ENCODE data around the gene CDK18.
A peak's percentile ranks its signal among the peaks of the same experiment; 100 is the strongest.
"Not testable (repeated sequence)": the region's sequence is repeated elsewhere in the genome, so short reads cannot be mapped to it uniquely, and the experiment has no call there.

The CDK18 gene

GRCh38 chr1:205504311-205505075, at the start of gene CDK18:
Gene CDK18 (plus strand): TSS chr1:205504669. CDS start chr1:205523168, 18,499 bp downstream.
- no peak for DNase-seq (ENCODE audit: low read depth)

DNA sequence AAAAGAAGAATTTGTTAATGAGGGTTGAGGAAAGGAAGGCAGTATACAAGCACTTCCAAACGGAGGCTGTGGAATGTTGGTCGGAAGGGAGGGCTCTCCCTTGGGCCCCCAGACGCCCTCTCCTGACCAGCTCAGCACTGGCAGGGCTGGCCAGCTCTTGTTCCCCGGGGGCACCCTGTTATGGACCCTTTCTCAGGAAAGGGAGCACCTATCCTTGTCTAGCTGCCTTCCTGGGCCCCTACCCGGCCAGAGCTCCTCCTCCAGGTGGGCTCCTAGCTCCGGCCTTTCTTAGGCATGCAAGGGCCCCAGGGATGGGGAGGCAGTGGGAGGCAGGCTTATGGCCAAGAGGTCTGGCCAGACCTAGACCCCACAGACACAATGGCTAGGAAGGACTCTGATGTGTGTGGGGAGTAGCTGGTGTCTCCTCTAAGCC, 49.5 kb upstream of the CDK18 start:
- no peak for DNase-seq (ENCODE audit: low read depth)

- no peak for DNase-seq (ENCODE audit: low read depth)
Measured at GRCh38 chr1:205455581-205456382, 48.7 kb upstream of the CDK18 start, which contains the start of gene BLACAT1. Gene BLACAT1 (minus strand): TSS chr1:205456045.

DNA sequence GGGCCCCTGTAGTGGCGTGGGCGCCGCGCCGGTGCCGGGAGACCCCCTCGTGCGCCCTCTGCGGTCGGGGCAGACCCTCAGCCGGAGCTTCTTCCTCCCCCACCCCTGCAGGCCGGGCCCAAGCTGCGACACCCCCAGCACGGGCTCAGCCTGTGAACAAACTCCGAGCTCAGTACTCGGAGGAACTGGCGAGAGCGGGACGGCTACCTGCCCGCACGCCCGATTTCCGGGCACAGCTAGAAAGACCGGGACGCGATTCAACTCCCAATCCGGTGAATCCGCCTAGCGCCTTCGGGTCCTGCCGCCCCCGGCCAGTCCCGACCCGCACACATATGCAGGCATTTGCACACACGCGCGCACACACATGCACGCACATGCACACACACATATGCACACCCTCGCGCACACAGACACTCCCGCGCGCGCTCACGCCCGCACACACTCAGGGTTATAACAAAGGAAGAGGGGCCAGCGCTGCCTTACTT, 48.0 kb upstream of the CDK18 start:
- DNase-seq (ENCODE audit: low read depth) = no peak

DNA sequence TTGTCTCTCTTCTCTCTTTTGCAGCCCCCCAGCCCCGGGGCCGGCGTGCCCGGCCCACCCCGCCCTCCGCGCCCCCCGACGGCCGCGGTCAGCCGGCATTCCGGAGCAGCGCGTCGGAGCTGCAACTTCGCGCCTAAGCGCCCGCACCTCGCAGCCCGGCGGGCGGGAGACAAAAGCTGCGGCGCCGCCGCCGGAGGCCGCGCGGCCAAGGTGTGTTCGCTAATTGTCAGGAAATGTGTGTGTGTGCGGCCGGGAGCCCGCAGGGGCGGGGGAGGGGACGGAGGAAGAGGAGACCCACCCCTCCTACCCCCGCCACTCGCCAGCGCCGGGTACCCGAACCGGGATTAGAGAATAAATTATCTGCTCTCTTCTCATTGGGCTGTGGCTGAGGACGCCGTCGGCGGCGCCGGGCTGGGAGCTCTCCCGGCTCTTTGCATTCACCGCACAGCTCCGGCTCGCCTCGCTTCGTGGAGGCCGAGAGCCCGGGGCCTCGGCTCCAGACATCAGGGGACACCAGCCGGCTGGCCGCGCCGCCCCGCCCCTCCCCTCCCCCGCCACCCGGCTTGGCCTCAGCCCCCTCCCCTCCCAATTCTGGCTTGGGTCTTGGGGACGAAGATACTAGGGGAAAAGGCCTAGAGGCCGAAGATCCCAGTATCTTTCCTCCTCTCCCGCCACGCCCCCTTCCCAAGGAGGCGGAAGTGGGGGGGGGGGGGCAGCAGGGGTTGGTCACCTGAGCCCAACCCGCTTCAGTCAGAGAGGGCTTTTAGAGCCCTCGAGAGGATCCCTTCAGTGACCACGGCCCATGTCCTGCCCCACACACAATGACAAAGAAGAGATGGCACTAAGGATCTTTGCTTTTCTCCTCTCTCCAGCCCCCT, 47.4 kb upstream of the CDK18 start:
- no peak for DNase-seq (ENCODE audit: low read depth)

GRCh38 chr1:205458777-205459566, 45.5 kb upstream of the CDK18 start:
- peak; percentile 23 for DNase-seq (ENCODE audit: low read depth)

DNA sequence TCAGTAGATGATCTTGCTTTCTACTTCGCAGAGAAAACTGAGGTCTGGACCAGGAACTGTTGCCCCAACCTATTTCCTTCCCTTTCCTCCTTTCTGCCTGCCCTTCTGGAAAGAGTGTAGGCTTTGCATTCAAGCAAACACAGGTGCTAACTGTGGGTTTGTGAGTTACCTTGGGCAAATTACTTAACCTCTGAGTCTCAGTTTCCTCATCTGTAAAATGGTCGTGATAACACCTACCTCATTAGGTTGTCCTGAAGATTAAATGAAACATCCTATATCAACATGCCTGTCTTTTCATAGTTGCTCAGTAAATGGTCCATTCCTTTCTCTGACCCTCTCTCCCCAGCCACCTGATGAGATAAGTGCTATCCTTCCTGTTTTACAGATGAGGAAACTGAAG, 39.1 kb upstream of the CDK18 start:
- DNase-seq (ENCODE audit: low read depth) = no peak

GRCh38 chr1:205466595-205467220, 37.8 kb upstream of the CDK18 start:
- DNase-seq (ENCODE audit: low read depth) = no peak

DNA sequence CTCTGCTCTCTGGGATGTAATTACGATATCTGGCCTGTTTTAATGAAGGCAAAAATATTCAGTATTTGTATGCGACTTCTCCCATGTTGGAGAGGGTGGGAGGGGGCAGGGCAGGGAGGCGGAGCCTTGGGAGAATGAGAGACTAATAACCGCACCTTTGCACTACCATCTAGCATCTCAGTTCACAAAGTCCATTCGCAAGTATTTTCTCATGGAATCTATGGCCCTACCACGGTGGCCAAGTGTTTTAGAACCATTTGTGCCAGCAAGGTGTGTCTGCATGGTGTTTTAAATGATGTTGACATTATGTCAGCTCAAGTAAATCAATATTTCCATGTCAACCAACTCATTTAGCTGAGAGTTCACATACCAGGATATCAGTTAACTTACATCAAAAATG, 34.3 kb upstream of the CDK18 start:
- no peak for DNase-seq (ENCODE audit: low read depth)

- DNase-seq (ENCODE audit: low read depth) = no peak
Measured at GRCh38 chr1:205472737-205473441, 31.6 kb upstream of the CDK18 start.

- DNase-seq (ENCODE audit: low read depth) = no peak
Measured at GRCh38 chr1:205473475-205473874, 31.0 kb upstream of the CDK18 start.

GRCh38 chr1:205473966-205474365, 30.5 kb upstream of the CDK18 start:
- DNase-seq (ENCODE audit: low read depth) = no peak

GRCh38 chr1:205474571-205474970, 29.9 kb upstream of the CDK18 start:
- DNase-seq (ENCODE audit: low read depth) = no peak

- no peak for DNase-seq (ENCODE audit: low read depth)
Measured at GRCh38 chr1:205475855-205476254, 28.6 kb upstream of the CDK18 start.

DNA sequence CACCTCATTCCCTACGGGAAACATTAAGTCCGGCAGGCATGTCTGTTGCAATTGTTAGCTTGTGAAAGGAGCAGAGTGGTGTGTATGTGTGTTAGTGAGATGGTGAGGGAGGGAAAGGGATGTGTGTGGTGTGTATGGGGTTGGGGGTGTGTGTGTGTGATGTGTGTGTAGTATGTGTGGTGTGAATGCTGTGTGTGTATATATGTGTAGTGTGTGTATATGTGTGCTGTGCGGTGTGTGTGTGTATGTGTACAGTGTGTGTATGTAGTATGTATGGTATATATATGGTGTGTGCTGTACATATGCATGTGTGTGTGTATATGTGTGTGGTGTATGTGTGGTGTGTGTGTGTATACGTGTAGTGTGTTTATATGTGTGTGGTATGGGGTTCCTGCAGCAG, 27.8 kb upstream of the CDK18 start:
- no peak for DNase-seq (ENCODE audit: low read depth)

GRCh38 chr1:205477121-205477758, 27.2 kb upstream of the CDK18 start:
- DNase-seq (ENCODE audit: low read depth) = no peak

DNA sequence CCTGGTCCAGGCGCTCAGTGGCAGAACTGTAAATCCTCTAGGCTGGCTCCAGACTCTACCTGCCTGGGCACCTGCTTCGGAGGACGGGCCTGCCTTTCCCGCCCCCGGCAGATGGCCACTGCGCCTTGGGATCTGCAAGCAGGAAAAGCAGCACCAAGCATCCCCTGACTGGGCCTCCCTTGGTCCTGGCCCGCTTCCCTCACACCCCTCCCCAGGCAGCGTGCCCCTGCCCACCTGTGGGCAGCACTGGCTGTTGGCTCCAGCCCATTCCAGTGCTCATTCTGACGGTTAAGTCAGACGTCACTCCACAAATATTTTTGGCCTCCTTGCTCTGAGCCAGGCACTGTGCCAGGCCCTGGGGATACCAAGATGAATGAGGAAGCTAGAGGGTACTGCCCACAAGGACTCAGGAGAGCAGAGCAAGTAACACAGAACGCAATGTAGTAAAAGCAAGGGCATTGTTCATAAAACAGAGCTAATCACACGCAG, 26.7 kb upstream of the CDK18 start:
- DNase-seq (ENCODE audit: low read depth) = peak; percentile 51

DNA sequence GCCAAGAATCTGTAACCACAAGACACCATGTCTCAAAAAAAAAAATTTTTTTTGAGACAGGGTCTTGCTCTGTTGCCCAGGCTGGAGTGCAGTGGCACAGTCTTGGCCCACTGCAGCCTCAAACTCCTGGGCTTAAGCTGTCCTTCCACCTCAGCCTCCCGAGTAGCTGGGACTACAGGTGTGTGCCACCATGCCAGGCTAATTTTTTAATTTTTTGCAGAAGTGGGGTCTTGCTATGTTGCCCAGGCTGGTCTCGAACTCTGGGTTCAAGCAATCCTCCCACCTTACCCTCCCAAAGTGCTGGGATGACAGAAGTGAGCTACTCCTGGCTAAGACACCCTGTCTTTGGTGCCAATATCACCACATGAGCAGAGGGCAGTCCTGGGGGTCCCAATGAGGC, 25.5 kb upstream of the CDK18 start:
- not testable (repeated sequence) for DNase-seq (ENCODE audit: low read depth)

- no peak for DNase-seq (ENCODE audit: low read depth)
Measured at GRCh38 chr1:205480349-205480985, 24.0 kb upstream of the CDK18 start.
